Activated CD4-positive, CD25-positive, alpha-beta regulatory T cell (primary cell): ENCODE data around the gene LYPD8.

Source experiments
- DNase-seq, 4 experiments: peaks; one replicate each; lab custom pipeline; 2025; lab: John Stamatoyannopoulos, UW

The LYPD8 gene

DNA sequence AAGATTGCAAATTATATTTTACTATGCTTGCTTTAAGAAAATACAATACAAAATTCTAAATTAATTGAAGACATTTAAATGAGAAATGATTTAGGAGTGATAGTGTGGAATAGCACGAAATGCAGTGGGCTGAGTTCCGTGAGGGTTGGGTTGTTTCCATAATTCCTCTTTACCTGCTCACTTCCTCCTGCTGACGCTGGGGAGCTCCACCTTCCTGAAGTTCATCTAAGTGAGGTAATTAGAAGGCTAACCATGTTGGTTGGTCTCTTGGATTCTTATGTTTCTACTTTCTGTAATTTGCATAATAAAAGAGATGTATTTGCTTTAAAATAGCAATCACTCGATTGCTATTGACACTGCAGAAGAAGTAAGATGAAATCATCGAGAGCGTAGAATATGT is 57.7 kb downstream of the LYPD8 start:
- DNase-seq = no peak

DNA sequence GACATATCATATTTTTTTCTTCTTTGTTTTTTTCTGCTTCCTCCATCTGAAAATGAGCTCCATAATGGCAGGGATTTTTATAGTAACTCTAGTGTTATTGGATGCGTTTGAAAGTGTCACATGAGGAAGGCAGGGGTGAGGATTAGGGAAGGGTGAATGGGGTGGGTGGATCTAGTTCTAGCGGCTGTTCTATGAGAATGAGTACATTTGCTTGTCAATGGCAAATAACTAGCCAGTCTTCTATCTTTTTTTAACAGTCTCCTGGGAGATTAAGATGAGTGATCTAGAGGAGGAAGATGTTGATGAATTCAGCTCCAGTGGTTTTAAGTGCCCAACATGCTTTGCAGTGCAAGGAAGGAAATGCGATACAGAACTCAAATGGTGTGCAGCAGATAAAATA is 58.8 kb downstream of the LYPD8 start:
- no peak for DNase-seq

DNA sequence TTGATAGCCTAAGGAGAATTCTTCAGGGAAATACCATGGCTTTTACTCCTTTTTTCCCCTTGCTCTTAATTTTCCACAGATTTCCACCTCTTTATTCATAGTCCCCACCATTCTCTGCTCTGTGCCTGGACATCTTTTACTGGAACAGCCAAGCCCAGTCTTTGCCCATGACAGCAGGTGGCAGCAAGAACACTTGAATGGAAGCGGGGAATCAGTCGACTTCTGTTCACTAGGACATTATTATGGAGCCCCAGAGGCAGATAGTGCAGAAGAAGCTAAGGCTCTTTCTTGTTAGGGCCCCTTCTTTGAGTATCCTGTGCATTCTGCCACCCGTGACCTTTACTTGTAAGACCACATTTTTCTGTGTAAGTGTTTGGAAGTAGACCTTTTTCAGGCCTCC is 59.3 kb downstream of the LYPD8 start:
- DNase-seq = no peak

DNA sequence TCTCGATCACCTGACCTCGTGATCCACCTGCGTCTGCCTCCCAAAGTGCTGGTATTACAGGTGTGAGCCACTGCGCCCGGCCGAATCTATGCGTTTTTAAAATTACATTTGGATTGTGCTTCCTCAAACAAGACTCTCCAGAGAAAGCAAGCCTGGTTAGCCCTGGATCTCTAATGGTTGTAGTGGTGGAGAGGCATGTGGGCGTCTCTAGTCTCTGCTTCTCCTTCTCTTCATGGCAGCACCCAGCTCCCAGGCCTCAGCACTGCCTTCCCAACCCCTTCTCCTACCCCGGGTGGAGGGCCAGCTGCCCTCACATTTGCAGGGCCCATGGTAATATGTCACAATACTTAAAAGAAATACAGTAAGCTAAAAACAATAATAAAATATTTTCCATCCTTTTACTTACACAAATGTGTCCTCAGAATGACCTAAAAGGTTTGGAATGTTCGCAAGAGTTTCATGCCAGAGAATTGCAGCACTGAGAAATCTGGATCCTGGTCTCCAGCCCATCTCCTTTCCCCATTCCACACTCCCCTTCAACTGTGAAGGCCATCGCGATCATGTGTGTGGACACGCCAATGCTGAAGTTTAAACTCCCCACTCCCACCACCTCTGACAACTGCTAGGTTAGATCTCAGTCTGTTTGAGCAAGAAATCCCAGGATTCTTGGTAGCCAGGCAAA is 60.0 kb downstream of the LYPD8 start:
- DNase-seq = no peak

DNA sequence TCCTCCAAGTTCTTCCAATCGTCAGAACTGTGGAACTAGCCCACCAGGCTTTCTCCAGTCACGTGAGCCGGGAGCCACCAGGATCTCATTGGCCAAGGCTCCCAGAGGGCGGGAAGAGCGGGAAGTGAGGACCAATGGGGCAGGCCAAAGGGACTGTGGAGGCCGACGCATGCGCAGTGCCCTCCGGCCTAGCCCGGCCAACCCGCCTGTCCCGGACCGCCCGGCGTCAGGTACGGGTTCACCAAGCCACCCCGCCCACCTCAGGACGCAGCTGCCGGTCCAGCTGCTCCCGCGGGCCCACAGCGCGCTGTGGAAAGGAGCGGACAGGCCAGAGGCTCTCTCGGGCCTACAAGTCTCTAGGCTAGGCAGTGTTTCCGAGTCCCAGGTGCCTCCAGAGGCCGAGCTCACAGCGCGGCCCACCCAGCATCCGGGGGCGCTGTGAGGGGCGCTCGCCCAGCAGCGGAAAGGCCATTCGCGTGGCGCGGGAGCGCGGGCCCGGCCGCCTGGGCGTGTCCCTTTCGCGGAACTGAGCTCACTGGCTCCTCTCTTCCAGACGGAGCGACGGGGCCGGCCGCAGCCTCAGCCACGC is 63.9 kb downstream of the LYPD8 start:
- DNase-seq = no peak
